K562 (cell line): Measurements from ENCODE around the gene VGLL4. TPM values are rescaled to one million over a fixed set of nuclear protein-coding genes. Genes with fewer than 3 reads are reported as not detected.

Experiments
- ATAC-seq: fragments of 200-7000 bp; cut with Tn5 transposase; 3 replicates; pipeline ENCODE4 v1.9.1; 2020; ENCODE audit warnings: moderate library complexity
- BruUV-seq: library from RNA; stranded (reverse); fragments of 400-500 nt; replicated peaks from 2 replicates; lab custom pipeline; 2021; lab: Mats Ljungman, UMichigan
- CTCF ChIA-PET: fragments of 300-600 bp; formaldehyde crosslinking; extraction: SDS; loops from one replicate; lab custom pipeline; 2021; ENCODE audit warnings: low intra/inter-chr PET ratio; lab: Yijun Ruan, JAX
- POLR2A ChIA-PET: fragments of 300-600, 350-650 bp; sonication (Branson Sonifier 250); formaldehyde crosslinking; extraction: SDS; loops from one replicate; lab custom pipeline; 2021; ENCODE audit warnings: antibody characterized with exemption, inconsistent platforms; lab: Yijun Ruan, JAX
- DNase-seq, 4 experiments: peaks; one replicate each; pipeline versions ENCODE4 v3.0.0 to v3.0.0-alpha.2; 2011 to 2018; ENCODE audit warnings: low spot score in 3 of 4, mixed read lengths in 3 of 4; ENCODE audit errors: extremely low read depth in 1 of 4
- FAIRE-seq: peaks from 2 replicates; lab custom pipeline; 2011; peaks lifted over from hg19 to GRCh38; lab: Jason Lieb, UNC
- H2AFZ ChIP-seq: 2 replicates; pipeline ENCODE4 v1.6.0; 2011; ENCODE audit warnings: low read depth, low read length, control low read depth, inconsistent platforms
- H3K27ac ChIP-seq: fragments of 200-600 bp; 3 replicates; pipeline ENCODE4 v1.8.0; 2011; ENCODE audit warnings: low read depth, mild to moderate bottlenecking, control low read depth, inconsistent platforms, low read length, moderate library complexity, mixed read lengths; ENCODE audit errors: extremely low read depth
- H3K27me3 ChIP-seq, 2 experiments: fragments of 300-600 bp in 1 of 2; 2 replicates in 1 of 2; 3 replicates in 1 of 2; pipeline versions ENCODE4 v1.6.0 to v1.8.0; 2011; ENCODE audit warnings: inconsistent platforms in 2 of 2, low read length in 2 of 2, mild to moderate bottlenecking in 1 of 2, mixed read lengths in 1 of 2, moderate library complexity in 1 of 2; ENCODE audit not compliant: control insufficient read depth in 2 of 2, insufficient read depth in 2 of 2
- H3K36me3 ChIP-seq: fragments of 300-600 bp; 3 replicates; pipeline ENCODE4 v1.8.0; 2011; ENCODE audit warnings: mild to moderate bottlenecking, low read length, inconsistent platforms; ENCODE audit not compliant: control insufficient read depth, insufficient read depth
- H3K4me1 ChIP-seq, 2 experiments: fragments of 200-600 bp in 1 of 2; replicated peaks in 1 of 2; 2 replicates in 1 of 2; 3 replicates in 1 of 2; pipeline versions ENCODE4 v1.5.1 to v1.8.0; 2011; ENCODE audit warnings: inconsistent platforms in 2 of 2, low read length in 2 of 2, mild to moderate bottlenecking in 1 of 2, mixed read lengths in 1 of 2, moderate library complexity in 1 of 2; ENCODE audit not compliant: control insufficient read depth in 2 of 2, insufficient read depth in 2 of 2
- H3K4me2 ChIP-seq: 2 replicates; pipeline ENCODE4 v1.6.1; 2011; ENCODE audit warnings: low read length, control low read depth, inconsistent platforms, mixed read lengths; ENCODE audit not compliant: insufficient read depth
- H3K4me3 ChIP-seq: fragments of 200-600 bp; sonication (generic), shearing (Covaris generic); 2 replicates; pipeline ENCODE4 v1.5.1; 2016; ENCODE audit warnings: control low read depth, inconsistent platforms
- H3K79me2 ChIP-seq: fragments of 200-600 bp; 3 replicates; pipeline ENCODE4 v1.8.0; 2011; ENCODE audit warnings: low read length, inconsistent platforms; ENCODE audit not compliant: control insufficient read depth, insufficient read depth
- H3K9ac ChIP-seq, 2 experiments: 2 replicates each; pipeline versions ENCODE4 v1.6.0 to v1.6.1; 2011; ENCODE audit warnings: low read depth in 2 of 2, low read length in 2 of 2, control low read depth in 1 of 2, inconsistent platforms in 1 of 2, mild to moderate bottlenecking in 1 of 2, mixed read lengths in 1 of 2; ENCODE audit not compliant: insufficient read depth in 1 of 2
- H3K9me1 ChIP-seq: one replicate; pipeline ENCODE4 v1.6.0; 2011; ENCODE audit warnings: inconsistent platforms, mild to moderate bottlenecking, low read length, moderate library complexity; ENCODE audit not compliant: control insufficient read depth, insufficient read depth
- H3K9me3 ChIP-seq: replicated peaks from 2 replicates; pipeline ENCODE4 v1.5.1; 2011; ENCODE audit warnings: low read depth, low read length, inconsistent platforms; ENCODE audit not compliant: control insufficient read depth, insufficient read depth
- H4K20me1 ChIP-seq: replicated peaks from 2 replicates; pipeline ENCODE4 v1.6.1; 2011; ENCODE audit warnings: low read length, inconsistent platforms, mixed read lengths; ENCODE audit not compliant: control insufficient read depth, insufficient read depth
- EZH2 ChIP-seq: IDR thresholded peaks from 2 replicates; pipeline ENCODE4 v1.6.1; 2012; ENCODE audit warnings: low read depth, mild to moderate bottlenecking, inconsistent platforms, low read length, borderline replicate concordance
- HIVEP1 ChIP-seq: fragments of 250-450 bp; sonication (Bioruptor Pico); IDR thresholded peaks from 2 replicates; pipeline ENCODE4 v1.4.0; 2020; ENCODE audit warnings: mild to moderate bottlenecking
- PHF8 ChIP-seq: fragments of 200-600 bp; sonication (generic); IDR thresholded peaks from 2 replicates; pipeline ENCODE4 v1.6.1; 2012; ENCODE audit warnings: mixed run types, mild to moderate bottlenecking, inconsistent platforms, low read length, moderate library complexity, borderline replicate concordance
- POU5F1 ChIP-seq: fragments of 150-350 bp; IDR thresholded peaks from 2 replicates; pipeline ENCODE4 v1.6.1; 2014; ENCODE audit warnings: borderline replicate concordance, low read length, low read depth, mild to moderate bottlenecking; ENCODE audit not compliant: partially characterized antibody
- RFX1 ChIP-seq: fragments of 450-650 bp; IDR thresholded peaks from 2 replicates; pipeline ENCODE4 v1.6.1; 2016; ENCODE audit warnings: mild to moderate bottlenecking, moderate library complexity
- TAF1 ChIP-seq: IDR thresholded peaks from 2 replicates; pipeline ENCODE4 v1.6.1; 2011; ENCODE audit warnings: mild to moderate bottlenecking, low read length, moderate library complexity; ENCODE audit not compliant: insufficient read depth, control insufficient read depth, severe bottlenecking; ENCODE audit errors: extremely low read depth
- TBP ChIP-seq: optimal IDR thresholded peaks from 2 replicates; pipeline ENCODE3; 2011; ENCODE audit warnings: low read depth, low read length, improper control_type of control experiment
- ZEB2 ChIP-seq: fragments of 450-650 bp; IDR thresholded peaks from 2 replicates; pipeline ENCODE4 v1.6.1; 2016
- ZNF274 ChIP-seq: IDR thresholded peaks from 2 replicates; pipeline ENCODE4 v1.6.1; 2011; ENCODE audit warnings: low read depth, mild to moderate bottlenecking, low read length, moderate library complexity, borderline replicate concordance
- ZNF668 ChIP-seq: fragments of 250-450 bp; sonication (Bioruptor Pico); IDR thresholded peaks from 2 replicates; pipeline ENCODE4 v1.8.0; 2022; ENCODE audit warnings: mild to moderate bottlenecking, inconsistent platforms
- ZNF717 ChIP-seq: fragments of 250-450 bp; sonication (Bioruptor Pico); IDR thresholded peaks from 2 replicates; pipeline ENCODE4 v1.5.0; 2021
- WGBS: fragments of 100-300 bp; shearing (Covaris generic); methylation state at CpG from one replicate; pipeline ENCODE4 v1.1.6; 2016; ENCODE audit warnings: low coverage, mixed read lengths; ENCODE audit not compliant: insufficient coverage; ENCODE audit errors: missing lambda C conversion rate; 5-methylcytosine and 5-hydroxymethylcytosine counted together
- in situ Hi-C: fragments of 300-500 bp; cut with MboI; formaldehyde crosslinking; loops from 4 replicates; pipeline ENCODE4 v1.15.0; 2018; ENCODE audit warnings: inconsistent platforms, mixed read lengths
- intact Hi-C: fragments of 100-400 bp; cut with micrococcal nuclease; formaldehyde crosslinking; loops from 2 replicates; pipeline ENCODE4 v1.14.2; 2022
- polyA plus RNA-seq, 8 experiments: library from polyadenylated mRNA; depleted of rRNA in 4 of 8; stranded (reverse) in 5 of 8; unstranded in 3 of 8; fragments of >200 nt; fragmentation: Nextera tagmentation in 2 of 8; fragmentation: Illumina TruSeq in 1 of 8; extraction: Ambion mirVana in 2 of 8; extraction: Trizol in 1 of 8; gene quantifications; 2 replicates each; pipeline versions ENCODE4 v1.2.1 to v1.2.3, GENCODE V29; 2011 to 2014; ENCODE audit warnings: inconsistent platforms in 1 of 8, missing spikeins in 1 of 8
- total RNA-seq, 7 experiments: library from RNA; depleted of rRNA in 6 of 7; stranded (reverse); fragments of >200 nt in 6 of 7; fragmentation: Illumina TruSeq in 2 of 7; extraction: Trizol in 2 of 7; gene quantifications; 2 replicates each; pipeline versions ENCODE4 v1.2.1 to v1.2.3, GENCODE V29; 2011 to 2021; ENCODE audit warnings: low replicate concordance in 1 of 7
- TF ChIP-seq, protein P1 (sequence below): fragments of 450-650 bp; conservative IDR thresholded peaks from 2 replicates; pipeline ENCODE4 v1.6.1; 2016; ENCODE audit warnings: missing genetic modification characterization, low read depth, mild to moderate bottlenecking, control low read depth, missing compliant biosample characterization
- TF ChIP-seq, protein P2 (sequence below): sonication (generic); formaldehyde crosslinking; IDR thresholded peaks from 2 replicates; pipeline ENCODE4 v1.4.0; 2020; ENCODE audit warnings: mild to moderate bottlenecking, missing genetic modification reagents

VGLL4 gene
- total and polyA plus RNA-seq, 9 of the 15 experiments (the other 6 are each of a cell fraction or from before 2014, with no cell fraction given), result 0.27 to 10.9 (median 8.6) TPM

DNA sequence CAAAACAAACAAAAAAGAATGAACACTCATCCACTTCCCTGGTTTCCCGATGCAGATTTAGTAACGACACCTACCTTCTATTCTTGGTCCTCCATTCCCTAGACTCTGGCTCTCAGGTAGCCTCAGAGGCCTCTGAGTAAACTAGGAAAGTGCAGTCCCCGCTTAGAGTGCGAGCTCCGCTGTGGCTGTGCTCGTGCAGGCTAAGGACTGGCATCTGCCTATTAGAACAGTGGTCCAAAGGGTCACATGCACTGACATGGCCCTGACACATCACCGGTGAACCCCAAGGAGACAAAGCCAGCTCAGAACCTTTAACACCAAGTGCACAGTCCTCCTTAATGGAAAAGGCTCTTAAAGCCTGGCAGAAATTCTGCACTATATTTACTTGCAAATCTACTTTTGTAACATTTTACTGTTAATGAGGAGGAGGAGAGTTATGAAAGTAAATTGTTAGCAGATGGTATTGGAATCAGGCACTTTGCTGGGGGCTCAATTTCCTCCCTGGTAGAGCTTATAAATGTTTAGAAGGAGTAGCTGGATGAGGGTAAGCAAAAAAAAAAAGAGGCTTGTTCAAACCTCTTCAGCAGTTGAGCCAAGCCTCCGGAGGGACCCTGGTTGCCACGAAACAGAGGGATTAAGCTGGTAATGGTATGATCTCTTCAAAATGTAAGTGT is 31.1 kb downstream of the VGLL4 start (continued):
- TF ChIP-seq PHF8, result no peak
- TF ChIP-seq, protein P1, sequence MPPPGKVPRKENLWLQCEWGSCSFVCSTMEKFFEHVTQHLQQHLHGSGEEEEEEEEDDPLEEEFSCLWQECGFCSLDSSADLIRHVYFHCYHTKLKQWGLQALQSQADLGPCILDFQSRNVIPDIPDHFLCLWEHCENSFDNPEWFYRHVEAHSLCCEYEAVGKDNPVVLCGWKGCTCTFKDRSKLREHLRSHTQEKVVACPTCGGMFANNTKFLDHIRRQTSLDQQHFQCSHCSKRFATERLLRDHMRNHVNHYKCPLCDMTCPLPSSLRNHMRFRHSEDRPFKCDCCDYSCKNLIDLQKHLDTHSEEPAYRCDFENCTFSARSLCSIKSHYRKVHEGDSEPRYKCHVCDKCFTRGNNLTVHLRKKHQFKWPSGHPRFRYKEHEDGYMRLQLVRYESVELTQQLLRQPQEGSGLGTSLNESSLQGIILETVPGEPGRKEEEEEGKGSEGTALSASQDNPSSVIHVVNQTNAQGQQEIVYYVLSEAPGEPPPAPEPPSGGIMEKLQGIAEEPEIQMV (tag), result no peak
- TF ChIP-seq, all 486 proteins: peak for 0

DNA sequence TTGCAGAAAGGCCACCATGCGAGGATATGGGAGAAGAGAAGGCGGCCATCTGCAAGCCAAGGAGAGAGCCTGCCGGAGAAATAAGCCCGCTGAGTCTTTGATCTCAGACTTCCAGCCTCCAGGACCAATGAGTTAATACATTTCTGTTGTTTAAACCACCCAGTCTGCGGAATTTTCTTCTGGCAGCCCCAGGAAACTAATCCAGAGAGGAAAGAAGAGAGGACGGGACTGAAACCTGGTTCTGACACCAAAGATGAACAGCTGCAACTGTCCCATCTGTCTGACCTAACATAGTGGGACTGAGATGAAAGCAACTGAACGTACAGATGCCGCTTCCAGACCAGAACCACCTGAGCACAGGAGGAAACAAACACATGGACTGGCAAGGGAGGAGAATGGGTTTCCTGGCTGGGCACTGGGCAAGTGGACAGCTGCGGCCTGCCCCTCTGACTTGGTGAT is 32.3 kb downstream of the VGLL4 start:
- Histone ChIP-seq H3K4me2 (no peak overlapping the region), H3K4me1 (no peaks in the 10 kb centered on the region; a peak in 2 of 5 replicates), H3K79me2 (no peaks in the 10 kb centered on the region; the same call in 2 of the 3 replicates), H3K9me1 (no peaks in the 10 kb centered on the region), H2AFZ (no peak overlapping the region), H3K36me3 (no peaks in the 10 kb centered on the region), H3K4me3 (no peak overlapping the region), H3K27me3 (peaks cover 0 to 37% of the 10 kb centered on the region in 2 experiments; a peak in 2 of 5 replicates), H3K9ac (no peak overlapping the region), H3K9me3 (no peaks in the 10 kb centered on the region), H3K27ac (no peak overlapping the region), H4K20me1 (peaks cover 31% of the 10 kb centered on the region; the same call in 1 of the 2 replicates)
- WGBS, result 49% methylated on average over 9 of the region's 9 CpGs
- FAIRE-seq (no peak), DNase-seq (no peak), ATAC-seq (no peak)
- no TSS peak for BruUV-seq
- ChIA-PET POLR2A (interaction anchor here (1.3 kb wide), 1 partner anchor 14 kb away, joined by 3 read pairs; no protein-coding TSS in a partner anchor), CTCF (no interaction called here)
- TF ChIP-seq TBP (no peak), ZEB2 (no peak), HIVEP1 (CRISPR knock-in tag) (no peak), POU5F1 (no peak), RFX1 (no peak), TAF1 (no peak), EZH2 (no peak), ZNF274 (no peak), ZNF668 (CRISPR knock-in tag) (no peak), ZNF717 (CRISPR knock-in tag) (no peak)
- TF ChIP-seq, protein P2, sequence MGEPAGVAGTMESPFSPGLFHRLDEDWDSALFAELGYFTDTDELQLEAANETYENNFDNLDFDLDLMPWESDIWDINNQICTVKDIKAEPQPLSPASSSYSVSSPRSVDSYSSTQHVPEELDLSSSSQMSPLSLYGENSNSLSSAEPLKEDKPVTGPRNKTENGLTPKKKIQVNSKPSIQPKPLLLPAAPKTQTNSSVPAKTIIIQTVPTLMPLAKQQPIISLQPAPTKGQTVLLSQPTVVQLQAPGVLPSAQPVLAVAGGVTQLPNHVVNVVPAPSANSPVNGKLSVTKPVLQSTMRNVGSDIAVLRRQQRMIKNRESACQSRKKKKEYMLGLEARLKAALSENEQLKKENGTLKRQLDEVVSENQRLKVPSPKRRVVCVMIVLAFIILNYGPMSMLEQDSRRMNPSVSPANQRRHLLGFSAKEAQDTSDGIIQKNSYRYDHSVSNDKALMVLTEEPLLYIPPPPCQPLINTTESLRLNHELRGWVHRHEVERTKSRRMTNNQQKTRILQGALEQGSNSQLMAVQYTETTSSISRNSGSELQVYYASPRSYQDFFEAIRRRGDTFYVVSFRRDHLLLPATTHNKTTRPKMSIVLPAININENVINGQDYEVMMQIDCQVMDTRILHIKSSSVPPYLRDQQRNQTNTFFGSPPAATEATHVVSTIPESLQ (CRISPR knock-in tag), result no peak
- in situ Hi-C loops, result no loop called here
- intact Hi-C loops, result no loop called here
